ENCODE measurements around the gene FALEC.

- TF ChIP-seq CTCF (IDR thresholded peaks at IDR 0.05; ENCODE audit: insufficient read depth, low read length, poor library complexity, severe bottlenecking) (no peak), EZH2phosphoT487 (conservative IDR thresholded peaks at IDR 0.05; ENCODE audit: low read length) (no peak)
These were observed 1.3 kb upstream of the FALEC start for GRCh38 chr1:150514260-150514659.
